Endometrial microvascular endothelial cells (primary cell): ENCODE results near the gene CBX7. TPM values are rescaled to one million over a fixed set of nuclear protein-coding genes. Genes with fewer than 3 reads are reported as not detected.
"Not testable (repeated sequence)": the region's sequence is repeated elsewhere in the genome, so short reads cannot be mapped to it uniquely, and the experiment has no call there.

Source experiments
- in situ Hi-C: cut with HindIII; loops from 2 replicates; pipeline ENCODE4 v1.10.0; 2017; ENCODE audit warnings: low sequenced_read_pairs, low pct_unique_long_range_greater_than_20kb; ENCODE audit errors: inconsistent ontology term
- total RNA-seq: library from RNA; depleted of rRNA; stranded (reverse); fragments of >200 nt; gene quantifications from one replicate; pipeline ENCODE4 v1.2.3, GENCODE V29; 2015; ENCODE audit errors: inconsistent ontology term

The CBX7 gene
- total RNA-seq, 1 donor from 2014 or later: 2.2 TPM

GRCh38 chr22:39175353-39176142 lies 23.1 kb upstream of the CBX7 start:
- in situ Hi-C loops: no loop called here

GRCh38 chr22:39174498-39175352 lies 22.2 kb upstream of the CBX7 start:
- in situ Hi-C loops: no loop called here

GRCh38 chr22:39173787-39174497 lies 21.5 kb upstream of the CBX7 start:
- in situ Hi-C loops: no loop called here

- in situ Hi-C loops: no loop called here
These were observed 20.7 kb upstream of the CBX7 start for GRCh38 chr22:39173050-39173706.

GRCh38 chr22:39172265-39173049 lies 20.0 kb upstream of the CBX7 start:
- in situ Hi-C loops: not testable (repeated sequence)

- in situ Hi-C loops: no loop called here
These were observed 19.3 kb upstream of the CBX7 start for GRCh38 chr22:39171623-39172264.

- in situ Hi-C loops: no loop called here
These were observed 18.5 kb upstream of the CBX7 start for GRCh38 chr22:39170825-39171622.

- in situ Hi-C loops: no loop called here
These were observed 17.5 kb upstream of the CBX7 start for GRCh38 chr22:39169797-39170466.

GRCh38 chr22:39166547-39166946 lies 14.1 kb upstream of the CBX7 start:
- in situ Hi-C loops: no loop called here

GRCh38 chr22:39156093-39156492 lies 3.6 kb upstream of the CBX7 start:
- in situ Hi-C loops: not testable (repeated sequence)

GRCh38 chr22:39155421-39155820 lies 2.9 kb upstream of the CBX7 start:
- in situ Hi-C loops: no loop called here

- in situ Hi-C loops: no loop called here
These were observed 789 bp upstream of the CBX7 start for GRCh38 chr22:39153220-39153717.

GRCh38 chr22:39152024-39152510 lies 413 bp downstream of the CBX7 start:
- in situ Hi-C loops: no loop called here

- in situ Hi-C loops: no loop called here
These were observed 1.0 kb downstream of the CBX7 start for GRCh38 chr22:39151329-39151975.

- in situ Hi-C loops: no loop called here
These were observed 1.6 kb downstream of the CBX7 start for GRCh38 chr22:39150848-39151215.
